GM12872 (cell line): ENCODE results near the gene TRMT1.

Source experiments
- CTCF ChIP-seq: IDR thresholded peaks from 3 replicates; pipeline ENCODE4 v1.5.1; 2011; ENCODE audit warnings: low read depth, mild to moderate bottlenecking, low read length, moderate library complexity; ENCODE audit not compliant: insufficient read depth

The TRMT1 gene

GRCh38 chr19:13055213-13056051, 61.1 kb downstream of the TRMT1 start:
- no peak for TF ChIP-seq CTCF
